Heart left ventricle (tissue), 13 donors: Measurements from ENCODE around the gene ASB1.

Source experiments
- CTCF ChIP-seq, 12 donors: fragments of 200-600 bp; sonication (generic) in 4 of 12; IDR thresholded peaks; one replicate each; pipeline versions ENCODE4 v1.5.0 to v1.8.0; 2018 to 2022; ENCODE audit warnings: antibody characterized with exemption in 12 of 12, mild to moderate bottlenecking in 5 of 12
- POLR2A ChIP-seq, 2 donors: fragments of 450-650 bp; IDR thresholded peaks; one replicate each; pipeline ENCODE4 v1.6.1; 2017; ENCODE audit warnings: antibody characterized with exemption in 2 of 2, mild to moderate bottlenecking in 2 of 2, moderate library complexity in 2 of 2
- donor health status: ischemic (EF 13 %, LVEDD 7.1; RV severe dilation, severe dysfunction).
- donor health status: DM: no; HTN: yes; CAD: no.
- donor health status: DM: no; HTN: no; CAD: no.
- donor health status: ischemic (EF 25% LVEDD 6.9; RV normal size, moderate dysfunction).
- donor health status: ischemic (EF 25% LVEDD 5.7; RV mildly dilated, moderate dysfunction).
- donor health status: ischemic (EF 35%, LVEDD 5.7; RV mildly dilated, moderate dysfunction).
- donor health status: nonischemic (EF 11% LVEDD 7.7; RV severe dilation, severe dysfunction).
- donor health status: DM: yes; HTN: yes; CAD: no.
- donor health status: PGD.
- donor health status: ischemic (EF 29% LVEDD 5.4; RV normal size, mild dysfunction).
- donor health status: nonischemic (EF 23%, LVEDD 6.1; RV moderate dilation, normal function).

- no peak for TF ChIP-seq CTCF (IDR thresholded peaks at IDR 0.05)
- TF ChIP-seq POLR2A (IDR thresholded peaks at IDR 0.05), result no peak
Observed at GRCh38 chr2:238438856-238439849, 12.4 kb downstream of the ASB1 start.
